ENCODE results near the gene SEPTIN8.

The SEPTIN8 gene

DNA sequence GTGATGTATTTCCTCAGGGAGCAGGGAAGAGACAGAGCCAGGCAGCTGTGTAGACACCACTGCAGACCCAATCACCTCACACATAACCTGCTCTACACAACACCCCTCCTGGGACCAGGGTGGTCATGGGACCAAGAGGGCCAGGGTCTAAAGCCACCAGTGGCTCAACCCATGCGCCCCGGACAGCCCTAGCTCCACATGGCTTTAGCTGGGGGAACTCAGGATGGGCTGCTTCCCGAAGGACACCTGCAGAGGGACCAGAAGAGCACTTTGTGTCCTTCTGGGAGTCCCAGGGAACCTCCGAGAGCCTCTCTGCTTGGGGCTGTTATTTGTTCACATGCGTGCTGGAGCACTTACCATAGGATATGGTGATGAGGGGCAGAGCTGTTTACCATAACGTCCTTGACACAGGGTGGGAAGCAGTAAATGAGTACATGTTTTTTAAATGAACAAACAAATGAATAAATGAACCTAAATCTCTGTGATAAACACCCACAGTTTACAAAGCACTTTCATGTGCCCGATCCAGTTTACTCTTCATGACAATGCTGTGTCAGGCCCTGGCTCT, 12.3 kb downstream of the SEPTIN8 start:
- no peak for DNase-seq (ENCODE audit: low read depth, low spot score)

DNA sequence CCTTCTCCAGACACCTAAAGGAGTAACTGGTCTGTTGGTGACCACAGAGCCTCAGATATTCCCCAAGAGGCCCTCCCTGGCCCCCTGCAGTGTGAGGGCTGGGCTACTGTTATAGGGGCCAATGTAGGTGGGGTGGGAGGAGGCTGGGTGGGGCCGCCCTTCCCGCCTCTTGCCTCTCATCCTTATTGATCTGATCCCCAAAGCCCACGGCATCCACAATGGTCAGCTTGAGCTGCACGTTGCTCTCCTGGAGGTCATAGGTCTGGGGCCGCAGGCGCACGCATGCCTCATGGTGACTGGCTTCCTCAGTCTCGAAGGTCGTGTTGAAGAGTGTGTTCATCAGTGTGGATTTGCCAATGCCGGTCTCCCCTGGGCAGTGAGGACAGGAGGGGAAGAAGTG, 13.0 kb downstream of the SEPTIN8 start:
- DNase-seq (ENCODE audit: low read depth, low spot score): no peak

DNA sequence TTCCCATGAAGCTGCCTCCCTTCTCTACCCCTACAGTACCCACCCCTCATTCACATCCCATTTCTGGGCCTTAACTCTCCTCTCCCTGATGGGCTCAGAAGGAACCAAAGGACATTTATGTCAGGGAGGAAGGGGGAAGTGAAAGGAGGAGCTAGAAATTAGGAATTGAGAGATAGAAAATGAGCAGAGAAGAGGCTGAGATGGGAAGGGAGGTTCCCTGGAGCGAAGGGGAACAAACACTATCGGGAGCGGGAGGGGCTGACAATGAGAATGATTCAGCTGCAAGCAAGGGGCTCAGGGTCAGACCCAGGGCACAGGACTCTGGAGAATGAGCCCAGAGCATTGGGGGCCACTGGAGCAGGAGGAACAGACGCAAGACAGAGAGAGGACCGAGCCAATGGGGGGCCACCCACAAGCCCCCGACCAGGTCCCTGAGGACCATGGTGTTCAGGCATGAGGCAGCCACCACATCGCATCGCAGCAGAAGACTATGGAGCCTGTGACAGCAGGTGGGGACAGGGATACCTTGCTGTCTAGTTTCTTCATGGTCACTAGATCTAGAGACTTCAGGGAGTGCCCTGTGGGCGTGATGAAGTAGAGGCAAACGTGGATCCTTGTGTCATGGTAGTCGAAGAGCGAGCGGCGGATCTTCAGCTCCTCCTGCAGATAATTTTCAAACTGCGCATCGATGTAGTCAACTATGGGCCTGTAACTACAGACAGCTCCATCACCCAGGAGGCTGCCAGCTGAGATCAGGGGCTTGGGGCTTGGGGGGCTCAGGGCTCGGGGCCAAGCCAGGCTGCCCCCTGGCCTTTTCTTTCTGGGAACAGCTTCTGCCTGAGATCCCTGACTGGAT, 13.6 kb downstream of the SEPTIN8 start:
- DNase-seq (ENCODE audit: low read depth, low spot score): no peak

DNA sequence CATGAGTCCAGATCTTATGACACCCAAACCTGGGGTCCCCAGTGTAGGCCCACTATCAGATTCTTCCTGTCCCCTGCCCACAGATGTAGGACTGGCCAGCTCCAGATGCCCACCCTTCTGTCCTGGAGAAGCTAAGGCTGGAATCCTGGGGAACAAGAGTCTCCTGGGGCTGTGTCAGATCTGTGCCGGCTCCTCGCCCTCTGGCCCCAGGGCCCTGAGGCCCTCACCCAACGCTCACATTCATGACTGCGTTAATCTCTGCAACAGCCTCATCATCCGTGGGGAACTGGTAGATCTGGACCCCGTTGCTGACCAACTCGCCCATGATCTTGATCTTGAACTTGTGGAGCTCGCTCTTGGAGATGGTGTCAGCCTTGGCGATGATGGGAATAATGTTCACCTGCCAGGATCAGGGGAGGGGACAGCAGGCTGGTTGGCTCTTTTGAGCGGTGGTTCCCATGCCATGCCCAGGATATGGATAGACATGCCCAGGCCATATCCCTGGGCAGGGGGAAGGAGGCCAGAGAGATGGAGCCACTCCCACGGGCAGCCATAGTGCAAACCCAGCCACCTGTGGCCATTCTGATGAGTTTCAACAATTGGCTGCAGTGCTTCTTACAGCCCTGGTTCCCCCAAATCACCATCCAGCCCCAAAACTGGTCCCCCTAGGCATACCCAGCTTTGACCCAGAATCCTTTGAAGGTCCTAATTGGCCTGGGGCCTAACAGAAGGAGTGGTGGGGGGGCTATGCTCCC, 14.6 kb downstream of the SEPTIN8 start:
- DNase-seq (ENCODE audit: low read depth, low spot score): no peak

GRCh38 chr5:132761321-132762240, 15.5 kb downstream of the SEPTIN8 start:
- no peak for DNase-seq (ENCODE audit: low read depth, low spot score)

GRCh38 chr5:132760601-132761317, 16.3 kb downstream of the SEPTIN8 start:
- DNase-seq (ENCODE audit: low read depth, low spot score): no peak

DNA sequence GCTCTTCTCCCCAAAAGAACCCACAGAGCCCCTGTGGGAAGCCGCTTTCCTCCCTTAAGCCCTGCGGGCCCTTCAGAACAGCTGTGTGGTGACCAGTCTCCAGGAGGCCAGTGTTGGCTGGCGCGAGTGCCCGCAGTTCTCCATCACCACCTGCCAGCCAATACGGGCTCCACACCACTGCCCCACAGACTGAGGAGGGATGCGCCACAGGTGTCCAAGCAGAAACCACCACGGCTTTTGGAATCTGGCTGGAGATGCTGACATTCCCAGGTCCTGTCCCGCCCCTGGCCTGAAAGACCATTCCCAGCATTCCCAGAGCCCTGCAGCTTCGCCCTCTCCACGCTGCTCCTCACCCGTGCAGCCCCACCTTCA, 17.0 kb downstream of the SEPTIN8 start:
- DNase-seq (ENCODE audit: low read depth, low spot score): no peak

GRCh38 chr5:132759114-132760048, 17.7 kb downstream of the SEPTIN8 start:
- no peak for DNase-seq (ENCODE audit: low read depth, low spot score)

- DNase-seq (ENCODE audit: low read depth, low spot score): no peak
These were observed 18.6 kb downstream of the SEPTIN8 start for GRCh38 chr5:132758451-132758850.

GRCh38 chr5:132756542-132756941, 20.5 kb downstream of the SEPTIN8 start:
- no peak for DNase-seq (ENCODE audit: low read depth, low spot score)

DNA sequence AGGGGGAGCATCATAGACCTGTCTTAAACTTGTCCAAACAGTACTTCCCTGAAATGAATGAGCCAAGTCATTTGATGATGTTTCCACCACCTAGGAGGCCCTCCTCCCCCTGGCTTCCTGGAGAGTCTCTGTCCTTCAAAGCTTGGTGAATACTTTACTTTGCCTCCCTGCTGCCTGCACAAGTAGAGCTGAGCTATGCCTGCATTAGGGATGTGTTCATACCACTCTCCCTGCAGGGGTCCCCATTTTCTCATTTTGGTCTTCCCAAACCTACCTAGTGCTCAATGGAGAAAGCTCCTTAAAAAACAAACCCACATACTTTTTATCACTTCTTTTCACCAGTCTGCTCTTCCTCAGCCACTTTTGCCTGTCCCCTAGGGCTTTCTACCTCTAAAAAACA, 22.1 kb downstream of the SEPTIN8 start:
- DNase-seq (ENCODE audit: low read depth, low spot score): no peak

GRCh38 chr5:132754111-132754510, 22.9 kb downstream of the SEPTIN8 start:
- no peak for DNase-seq (ENCODE audit: low read depth, low spot score)

GRCh38 chr5:132753135-132753987, 23.7 kb downstream of the SEPTIN8 start:
- no peak for DNase-seq (ENCODE audit: low read depth, low spot score)

- no peak for DNase-seq (ENCODE audit: low read depth, low spot score)
These were observed 24.4 kb downstream of the SEPTIN8 start for GRCh38 chr5:132752581-132753125.

DNA sequence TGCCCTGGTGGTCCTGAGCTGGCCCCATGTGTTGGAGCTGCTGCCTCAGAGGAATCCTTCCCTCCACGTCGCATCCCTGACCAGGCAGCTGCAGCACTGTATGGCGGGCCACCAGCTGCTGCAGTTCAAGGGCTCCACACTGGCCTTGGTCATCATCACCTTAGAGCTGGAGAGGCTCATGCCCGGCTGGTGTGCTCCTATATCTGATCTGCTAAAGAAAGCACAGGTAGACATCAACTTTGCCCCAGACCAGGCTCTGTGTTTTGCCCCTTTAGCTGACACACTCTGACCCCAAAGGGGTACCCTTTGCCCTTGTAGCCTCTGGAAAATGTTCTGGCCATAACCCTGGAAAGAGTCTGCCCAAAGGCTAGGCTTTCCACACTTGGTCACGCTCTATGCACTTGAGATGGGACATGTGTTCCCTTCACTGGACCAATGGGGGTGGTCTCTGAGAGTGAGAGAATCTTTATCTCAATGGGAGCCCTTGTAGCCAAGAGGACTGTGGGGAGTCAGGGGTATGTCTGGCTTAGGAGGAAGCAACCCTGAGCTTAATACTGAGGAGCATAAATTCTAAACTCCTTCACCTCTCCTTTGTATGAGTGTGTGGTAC, 25.0 kb downstream of the SEPTIN8 start:
- DNase-seq (ENCODE audit: low read depth, low spot score): no peak

DNA sequence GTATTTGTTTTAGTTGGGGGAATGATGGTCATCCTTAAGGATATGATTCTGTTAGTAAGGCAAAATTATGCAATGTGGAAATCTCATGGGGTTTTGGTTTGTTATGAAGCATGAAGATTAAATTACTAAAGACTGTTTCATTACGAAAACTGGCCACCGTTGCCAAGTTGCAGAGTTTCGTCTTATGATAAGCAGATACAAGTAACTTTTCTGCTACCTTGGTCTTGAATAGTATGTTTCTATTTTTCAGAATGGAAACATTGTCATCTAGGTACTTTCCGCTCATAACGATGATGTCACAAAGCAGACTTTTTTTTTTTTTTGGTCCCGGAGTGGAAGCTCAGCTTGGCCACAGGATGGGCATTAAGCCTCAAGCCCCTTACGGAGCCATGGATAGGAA, 25.6 kb downstream of the SEPTIN8 start:
- DNase-seq (ENCODE audit: low read depth, low spot score): no peak

DNA sequence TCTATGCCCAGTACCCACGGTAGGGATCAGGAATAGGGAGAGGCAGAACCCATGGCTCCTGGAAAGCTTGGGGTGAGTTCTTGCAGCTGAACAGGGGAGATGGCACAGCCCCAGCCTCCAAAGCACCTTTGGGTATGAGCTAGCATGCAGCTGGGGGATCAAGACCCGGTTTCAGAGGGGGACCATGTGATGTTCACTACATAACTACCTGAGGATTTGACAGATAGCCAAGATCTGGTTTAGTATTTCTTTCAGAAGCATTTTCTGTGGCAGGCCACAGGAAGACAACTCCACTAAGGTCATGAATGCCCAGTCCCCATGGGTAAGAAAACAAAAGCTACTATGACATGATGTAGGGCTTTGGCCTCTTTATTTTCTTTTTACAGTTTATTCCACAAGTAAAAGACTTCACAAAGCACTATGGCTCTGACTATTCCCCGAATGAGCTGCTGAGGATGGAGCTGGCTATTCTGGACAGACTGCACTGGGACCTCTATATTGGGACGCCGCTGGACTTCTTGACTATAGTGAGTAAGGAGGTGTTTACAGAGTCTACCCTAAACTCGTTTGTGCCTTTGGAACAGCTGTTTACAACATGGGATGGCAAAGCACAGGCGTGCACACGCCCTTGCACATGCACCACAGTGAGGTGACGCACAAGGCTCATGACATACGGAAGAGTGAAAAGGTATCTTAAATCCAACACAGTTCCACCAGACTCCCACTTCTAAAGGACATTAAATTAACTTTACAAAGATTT, 26.4 kb downstream of the SEPTIN8 start:
- no peak for DNase-seq (ENCODE audit: low read depth, low spot score)

Measured in iPS DF 19.7 (cell line).